Activated T-cell treated with anti-CD3 and anti-CD28 coated beads, Interleukin-2, amount 50 U/mL, for 24 hours (primary cell): ENCODE results near the gene GNPDA1.

Source experiments
- DNase-seq: peaks from one replicate; pipeline ENCODE4 v3.0.0-alpha.2; 2020
- H3K27ac Mint-ChIP-seq: 2 replicates; pipeline ENCODE4 v1.8.0; 2020; ENCODE audit warnings: mild to moderate bottlenecking, mixed read lengths
- H3K27me3 Mint-ChIP-seq: 2 replicates; pipeline ENCODE4 v1.8.0; 2020; ENCODE audit warnings: mixed read lengths
- H3K36me3 Mint-ChIP-seq: 2 replicates; pipeline ENCODE4 v1.8.0; 2020; ENCODE audit warnings: low read depth, mixed read lengths
- H3K4me1 Mint-ChIP-seq: 2 replicates; pipeline ENCODE4 v1.8.0; 2020; ENCODE audit warnings: low read depth, mixed read lengths
- H3K4me3 Mint-ChIP-seq: 2 replicates; pipeline ENCODE4 v1.8.0; 2020; ENCODE audit warnings: mild to moderate bottlenecking, moderate library complexity, mixed read lengths
- H3K9me3 Mint-ChIP-seq: 2 replicates; pipeline ENCODE4 v1.8.0; 2020; ENCODE audit warnings: mixed read lengths

The GNPDA1 gene

GRCh38 chr5:142013734-142014521 is 1.1 kb upstream of the GNPDA1 start:
- peak overlapping the region; percentile 98 for H3K27ac Mint-ChIP-seq
- H3K4me1 Mint-ChIP-seq, result peaks cover 86% of the 10 kb centered on the region
- peak overlapping the region; percentile 87 for H3K4me3 Mint-ChIP-seq
- H3K27me3 Mint-ChIP-seq, result no peaks in the 10 kb centered on the region
- peak; percentile 46 for DNase-seq
- peaks cover 30% of the 10 kb centered on the region for H3K36me3 Mint-ChIP-seq
- H3K9me3 Mint-ChIP-seq, result no peaks in the 10 kb centered on the region

GRCh38 chr5:142012186-142012785 is 541 bp downstream of the GNPDA1 start:
- peaks cover 86% of the 10 kb centered on the region for H3K4me1 Mint-ChIP-seq
- peak overlapping the region; percentile 87 for H3K4me3 Mint-ChIP-seq
- H3K27me3 Mint-ChIP-seq, result no peaks in the 10 kb centered on the region
- H3K27ac Mint-ChIP-seq, result peak overlapping the region; percentile 92
- H3K36me3 Mint-ChIP-seq, result peaks cover 47% of the 10 kb centered on the region
- H3K9me3 Mint-ChIP-seq, result peaks cover 3% of the 10 kb centered on the region
- DNase-seq, result peak; percentile 77

- peaks cover 87% of the 10 kb centered on the region for H3K4me1 Mint-ChIP-seq
Observed at GRCh38 chr5:142011572-142012185, 1.1 kb downstream of the GNPDA1 start.

GRCh38 chr5:142009886-142010285 is 2.9 kb downstream of the GNPDA1 start:
- Mint-ChIP-seq H3K4me3 (no peak overlapping the region), H3K27ac (peak overlapping the region; percentile 26), H3K36me3 (peaks cover 71% of the 10 kb centered on the region), H3K9me3 (peaks cover 3% of the 10 kb centered on the region), H3K27me3 (no peaks in the 10 kb centered on the region), H3K4me1 (peaks cover 87% of the 10 kb centered on the region)
- no peak for DNase-seq

More at GRCh38 chr5:142011572-142012185, 1.1 kb downstream of the GNPDA1 start:
- peak overlapping the region; percentile 87 for H3K4me3 Mint-ChIP-seq
- DNase-seq, result no peak
- peaks cover 53% of the 10 kb centered on the region for H3K36me3 Mint-ChIP-seq
- H3K9me3 Mint-ChIP-seq, result peaks cover 3% of the 10 kb centered on the region
- peak overlapping the region; percentile 92 for H3K27ac Mint-ChIP-seq
- H3K27me3 Mint-ChIP-seq, result no peaks in the 10 kb centered on the region

GRCh38 chr5:142008813-142009212 is 4.0 kb downstream of the GNPDA1 start:
- peaks cover 82% of the 10 kb centered on the region for H3K36me3 Mint-ChIP-seq
- peaks cover 3% of the 10 kb centered on the region for H3K9me3 Mint-ChIP-seq
- H3K27ac Mint-ChIP-seq, result peak overlapping the region; percentile 8
- no peak overlapping the region for H3K4me3 Mint-ChIP-seq
- H3K4me1 Mint-ChIP-seq, result peaks cover 87% of the 10 kb centered on the region
- no peaks in the 10 kb centered on the region for H3K27me3 Mint-ChIP-seq
- DNase-seq, result no peak

- H3K36me3 Mint-ChIP-seq, result peaks cover 96% of the 10 kb centered on the region
- H3K27me3 Mint-ChIP-seq, result no peaks in the 10 kb centered on the region
- H3K27ac Mint-ChIP-seq, result peak overlapping the region; percentile 95
- H3K9me3 Mint-ChIP-seq, result peaks cover 3% of the 10 kb centered on the region
- H3K4me1 Mint-ChIP-seq, result peaks cover 83% of the 10 kb centered on the region
- peak; percentile 39 for DNase-seq
- H3K4me3 Mint-ChIP-seq, result peak overlapping the region; percentile 63
Observed at GRCh38 chr5:142007237-142007544, 5.6 kb downstream of the GNPDA1 start.

GRCh38 chr5:142006363-142007236 is 6.2 kb downstream of the GNPDA1 start:
- Mint-ChIP-seq H3K4me1 (peaks cover 83% of the 10 kb centered on the region), H3K4me3 (peak overlapping the region; percentile 63), H3K27me3 (no peaks in the 10 kb centered on the region), H3K27ac (peak overlapping the region; percentile 95), H3K9me3 (peaks cover 3% of the 10 kb centered on the region), H3K36me3 (peaks cover 96% of the 10 kb centered on the region)
- DNase-seq, result peak; percentile 48

GRCh38 chr5:142003266-142003800 is 9.5 kb downstream of the GNPDA1 start:
- Mint-ChIP-seq H3K9me3 (peaks cover 3% of the 10 kb centered on the region), H3K36me3 (peaks cover 94% of the 10 kb centered on the region), H3K4me1 (peaks cover 71% of the 10 kb centered on the region), H3K27me3 (no peaks in the 10 kb centered on the region), H3K27ac (peak overlapping the region; percentile 33), H3K4me3 (no peak overlapping the region)
- no peak for DNase-seq

GRCh38 chr5:142000704-142001484 is 11.9 kb downstream of the GNPDA1 start:
- H3K27me3 Mint-ChIP-seq, result no peaks in the 10 kb centered on the region
- H3K27ac Mint-ChIP-seq, result peak overlapping the region; percentile 75
- no peaks in the 10 kb centered on the region for H3K9me3 Mint-ChIP-seq
- no peak for DNase-seq
- peaks cover 79% of the 10 kb centered on the region for H3K36me3 Mint-ChIP-seq
- no peak overlapping the region for H3K4me3 Mint-ChIP-seq
- H3K4me1 Mint-ChIP-seq, result peaks cover 46% of the 10 kb centered on the region

- peaks cover 39% of the 10 kb centered on the region for H3K4me1 Mint-ChIP-seq
- DNase-seq, result no peak
- H3K36me3 Mint-ChIP-seq, result peaks cover 76% of the 10 kb centered on the region
- H3K27me3 Mint-ChIP-seq, result no peaks in the 10 kb centered on the region
- peak overlapping the region; percentile 75 for H3K27ac Mint-ChIP-seq
- H3K9me3 Mint-ChIP-seq, result no peaks in the 10 kb centered on the region
- no peak overlapping the region for H3K4me3 Mint-ChIP-seq
Observed at GRCh38 chr5:142000173-142000572, 12.7 kb downstream of the GNPDA1 start.

- H3K4me3 Mint-ChIP-seq, result no peak overlapping the region
- H3K27me3 Mint-ChIP-seq, result no peaks in the 10 kb centered on the region
- peaks cover 22% of the 10 kb centered on the region for H3K4me1 Mint-ChIP-seq
- no peak overlapping the region for H3K27ac Mint-ChIP-seq
- peaks cover 76% of the 10 kb centered on the region for H3K36me3 Mint-ChIP-seq
- no peaks in the 10 kb centered on the region for H3K9me3 Mint-ChIP-seq
- DNase-seq, result no peak
Observed at GRCh38 chr5:141997358-141997960, 15.4 kb downstream of the GNPDA1 start.

GRCh38 chr5:141995656-141996055 is 17.2 kb downstream of the GNPDA1 start:
- Mint-ChIP-seq H3K9me3 (no peaks in the 10 kb centered on the region), H3K27me3 (no peaks in the 10 kb centered on the region), H3K4me3 (no peak overlapping the region), H3K36me3 (peaks cover 67% of the 10 kb centered on the region), H3K27ac (no peak overlapping the region), H3K4me1 (peaks cover 9% of the 10 kb centered on the region)
- DNase-seq, result no peak

GRCh38 chr5:141994511-141995136 is 18.2 kb downstream of the GNPDA1 start:
- H3K4me3 Mint-ChIP-seq, result no peak overlapping the region
- DNase-seq, result no peak
- H3K9me3 Mint-ChIP-seq, result no peaks in the 10 kb centered on the region
- peaks cover 65% of the 10 kb centered on the region for H3K36me3 Mint-ChIP-seq
- H3K27ac Mint-ChIP-seq, result no peak overlapping the region
- no peaks in the 10 kb centered on the region for H3K27me3 Mint-ChIP-seq
- H3K4me1 Mint-ChIP-seq, result peaks cover 5% of the 10 kb centered on the region
